A549 (cell line): ENCODE results near the gene SPINT1.

Experiments
- CBX8 ChIP-seq: fragments of 200-600 bp; sonication (generic); IDR thresholded peaks from 2 replicates; pipeline ENCODE4 v1.6.1; 2016
- CTCF ChIP-seq: fragments of >200 bp; sonication (Bioruptor Twin); formaldehyde crosslinking; IDR thresholded peaks from 3 replicates; pipeline ENCODE4 v1.5.1; 2016
- EP300 ChIP-seq, 2 experiments: fragments of >200 bp; sonication (Bioruptor Twin); formaldehyde crosslinking; IDR thresholded peaks; 2 replicates in 1 of 2; 3 replicates in 1 of 2; pipeline ENCODE4 v1.6.1; 2016 to 2017
- FOSL2 ChIP-seq, 2 experiments: fragments of 450-650 bp in 1 of 2; fragments of >200 bp in 1 of 2; sonication (Bioruptor Twin) in 1 of 2; formaldehyde crosslinking; IDR thresholded peaks; 2 replicates each; pipeline versions ENCODE4 v1.5.0 to v1.6.1; 2016 to 2020; ENCODE audit warnings: mild to moderate bottlenecking in 1 of 2, moderate library complexity in 1 of 2
- NFE2L2 ChIP-seq: fragments of 150-350 bp; conservative IDR thresholded peaks from 2 replicates; pipeline ENCODE4 v1.6.1; 2014; ENCODE audit warnings: low read length
- NR3C1 ChIP-seq: fragments of >200 bp; sonication (Bioruptor Twin); formaldehyde crosslinking; IDR thresholded peaks from 3 replicates; pipeline ENCODE4 v1.6.1; 2017
- POLR2A ChIP-seq: IDR thresholded peaks from 2 replicates; pipeline ENCODE4 v1.6.1; 2012; ENCODE audit warnings: mild to moderate bottlenecking, low read length
- POLR2AphosphoS2 ChIP-seq: conservative IDR thresholded peaks from 2 replicates; pipeline ENCODE4 v1.6.1; 2012; ENCODE audit warnings: low read length, improper control_type of control experiment, inconsistent platforms
- RAD21 ChIP-seq, 2 experiments: fragments of >200 bp in 1 of 2; sonication (Bioruptor Twin) in 1 of 2; formaldehyde crosslinking in 1 of 2; IDR thresholded peaks in 1 of 2; conservative IDR thresholded peaks in 1 of 2; 2 replicates in 1 of 2; 3 replicates in 1 of 2; pipeline ENCODE4 v1.6.1; 2012 to 2018; ENCODE audit warnings: inconsistent platforms in 1 of 2
- USF2 ChIP-seq: fragments of 450-650 bp; IDR thresholded peaks from 2 replicates; pipeline ENCODE4 v1.6.1; 2014; ENCODE audit warnings: antibody characterized with exemption

- TF ChIP-seq EP300 (IDR thresholded peaks at IDR 0.05) (no peak), CTCF (no peak), FOSL2 (IDR thresholded peaks at IDR 0.05) (no peak), FOSL2 (CRISPR knock-in tag; IDR thresholded peaks at IDR 0.05) (no peak), NR3C1 (no peak), USF2 (no peak), RAD21 (conservative IDR thresholded peaks at IDR 0.05 in 1 of 2, IDR thresholded peaks at IDR 0.05 in 1 of 2) (no peak), NFE2L2 (no peak), CBX8 (no peak), POLR2AphosphoS2 (no peak), POLR2A (no peak)
Measured at GRCh38 chr15:40858706-40859105, 14.9 kb downstream of the SPINT1 start.
